Suprapubic skin (tissue), 3 donors: Measurements from ENCODE around the gene CCNI2.

Source experiments
- EP300 ChIP-seq: sonication (generic); formaldehyde crosslinking; IDR thresholded peaks from one replicate; pipeline ENCODE4 v1.6.1; 2017; ENCODE audit warnings: antibody characterized with exemption
- POLR2A ChIP-seq, 2 donors: fragments of 450-650 bp; IDR thresholded peaks; one replicate each; pipeline ENCODE4 v1.6.1; 2017; ENCODE audit warnings: antibody characterized with exemption in 2 of 2, mild to moderate bottlenecking in 2 of 2, moderate library complexity in 2 of 2
- TF ChIP-seq, protein P1 (sequence below), 2 donors: fragments of 200-600 bp in 1 of 2; fragments of 450-650 bp in 1 of 2; sonication (generic) in 1 of 2; IDR thresholded peaks; one replicate each; pipeline ENCODE4 v1.5.1; 2016 to 2019; ENCODE audit warnings: antibody characterized with exemption in 2 of 2, mild to moderate bottlenecking in 1 of 2, moderate library complexity in 1 of 2

DNA sequence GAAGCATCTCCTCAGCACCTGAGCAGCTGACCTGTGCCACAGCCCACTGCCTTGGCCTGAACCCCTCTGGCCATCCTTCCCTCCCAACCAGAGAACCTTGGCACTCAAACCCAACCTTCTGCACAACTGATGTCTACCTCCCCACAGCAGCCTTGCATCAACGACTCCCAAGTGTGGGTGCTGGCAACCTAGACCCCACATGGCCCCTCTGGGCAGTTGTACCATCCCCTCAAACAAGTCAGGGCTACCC lies 19.5 kb downstream of the CCNI2 start:
- no peak for TF ChIP-seq POLR2A (IDR thresholded peaks at IDR 0.05)
- TF ChIP-seq, protein P1, sequence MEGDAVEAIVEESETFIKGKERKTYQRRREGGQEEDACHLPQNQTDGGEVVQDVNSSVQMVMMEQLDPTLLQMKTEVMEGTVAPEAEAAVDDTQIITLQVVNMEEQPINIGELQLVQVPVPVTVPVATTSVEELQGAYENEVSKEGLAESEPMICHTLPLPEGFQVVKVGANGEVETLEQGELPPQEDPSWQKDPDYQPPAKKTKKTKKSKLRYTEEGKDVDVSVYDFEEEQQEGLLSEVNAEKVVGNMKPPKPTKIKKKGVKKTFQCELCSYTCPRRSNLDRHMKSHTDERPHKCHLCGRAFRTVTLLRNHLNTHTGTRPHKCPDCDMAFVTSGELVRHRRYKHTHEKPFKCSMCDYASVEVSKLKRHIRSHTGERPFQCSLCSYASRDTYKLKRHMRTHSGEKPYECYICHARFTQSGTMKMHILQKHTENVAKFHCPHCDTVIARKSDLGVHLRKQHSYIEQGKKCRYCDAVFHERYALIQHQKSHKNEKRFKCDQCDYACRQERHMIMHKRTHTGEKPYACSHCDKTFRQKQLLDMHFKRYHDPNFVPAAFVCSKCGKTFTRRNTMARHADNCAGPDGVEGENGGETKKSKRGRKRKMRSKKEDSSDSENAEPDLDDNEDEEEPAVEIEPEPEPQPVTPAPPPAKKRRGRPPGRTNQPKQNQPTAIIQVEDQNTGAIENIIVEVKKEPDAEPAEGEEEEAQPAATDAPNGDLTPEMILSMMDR (IDR thresholded peaks at IDR 0.05): no peak
- no peak for TF ChIP-seq EP300
